OCI-LY3 (cell line): ENCODE results near the gene TFEB.

Experiments used
- H2AFZ ChIP-seq: fragments of 200-600, 300-600 bp; shearing (Covaris generic); 2 replicates; pipeline ENCODE4 v1.6.0; 2014; ENCODE audit warnings: antibody characterized with exemption, low read depth, low read length
- H3K27ac ChIP-seq: fragments of 200-600, 300-600 bp; sonication (generic); 2 replicates; pipeline ENCODE4 v1.5.1; 2014; ENCODE audit warnings: mild to moderate bottlenecking, low read length, moderate library complexity, mixed read lengths
- H3K27me3 ChIP-seq: fragments of 200-600, 300-600 bp; sonication (generic); 2 replicates; pipeline ENCODE4 v1.6.1; 2014; ENCODE audit warnings: low read depth, low read length, mixed read lengths
- H3K36me3 ChIP-seq: fragments of 200-600, 300-600 bp; sonication (generic); replicated peaks from 2 replicates; pipeline ENCODE3; 2014; ENCODE audit warnings: low read depth, low read length, mixed read lengths
- H3K4me1 ChIP-seq: fragments of 300-600, 200-600 bp; sonication (generic); 2 replicates; pipeline ENCODE4 v1.6.1; 2014; ENCODE audit warnings: low read length, mixed read lengths
- H3K4me2 ChIP-seq: fragments of 200-600, 300-600 bp; sonication (generic); 2 replicates; pipeline ENCODE4 v1.6.1; 2014; ENCODE audit warnings: low read length, mixed read lengths
- H3K4me3 ChIP-seq: fragments of 300-600, 200-600 bp; sonication (generic); 2 replicates; pipeline ENCODE4 v1.5.1; 2014; ENCODE audit warnings: antibody characterized with exemption, mild to moderate bottlenecking, low read length, moderate library complexity
- H3K79me2 ChIP-seq: fragments of 300-600, 200-600 bp; shearing (Covaris generic); 2 replicates; pipeline ENCODE4 v1.6.1; 2014; ENCODE audit warnings: mild to moderate bottlenecking, low read length, mixed read lengths
- H3K9ac ChIP-seq: fragments of 300-600, 200-600 bp; shearing (Covaris generic); 2 replicates; pipeline ENCODE4 v1.6.0; 2014; ENCODE audit warnings: mild to moderate bottlenecking, low read length, moderate library complexity
- H3K9me3 ChIP-seq: fragments of 200-600, 300-600 bp; shearing (Covaris generic); 2 replicates; pipeline ENCODE4 v1.6.1; 2014; ENCODE audit warnings: low read length, mixed read lengths; ENCODE audit not compliant: insufficient read depth
- H4K20me1 ChIP-seq: fragments of 200-600, 300-600 bp; sonication (generic); 2 replicates; pipeline ENCODE4 v1.6.1; 2016; ENCODE audit warnings: low read length, mixed read lengths; ENCODE audit not compliant: insufficient read depth
- EZH2phosphoT487 ChIP-seq: fragments of 200-600 bp; shearing (Covaris generic); IDR thresholded peaks from 2 replicates; pipeline ENCODE4 v1.6.1; 2018; ENCODE audit warnings: antibody characterized with exemption, mixed run types, low read depth
- TF ChIP-seq, protein P1 (sequence below): fragments of 200-600, 300-600 bp; sonication (generic); IDR thresholded peaks from 2 replicates; pipeline ENCODE4 v1.5.1; 2014; ENCODE audit warnings: antibody characterized with exemption, low read length, low read depth

Gene TFEB

DNA sequence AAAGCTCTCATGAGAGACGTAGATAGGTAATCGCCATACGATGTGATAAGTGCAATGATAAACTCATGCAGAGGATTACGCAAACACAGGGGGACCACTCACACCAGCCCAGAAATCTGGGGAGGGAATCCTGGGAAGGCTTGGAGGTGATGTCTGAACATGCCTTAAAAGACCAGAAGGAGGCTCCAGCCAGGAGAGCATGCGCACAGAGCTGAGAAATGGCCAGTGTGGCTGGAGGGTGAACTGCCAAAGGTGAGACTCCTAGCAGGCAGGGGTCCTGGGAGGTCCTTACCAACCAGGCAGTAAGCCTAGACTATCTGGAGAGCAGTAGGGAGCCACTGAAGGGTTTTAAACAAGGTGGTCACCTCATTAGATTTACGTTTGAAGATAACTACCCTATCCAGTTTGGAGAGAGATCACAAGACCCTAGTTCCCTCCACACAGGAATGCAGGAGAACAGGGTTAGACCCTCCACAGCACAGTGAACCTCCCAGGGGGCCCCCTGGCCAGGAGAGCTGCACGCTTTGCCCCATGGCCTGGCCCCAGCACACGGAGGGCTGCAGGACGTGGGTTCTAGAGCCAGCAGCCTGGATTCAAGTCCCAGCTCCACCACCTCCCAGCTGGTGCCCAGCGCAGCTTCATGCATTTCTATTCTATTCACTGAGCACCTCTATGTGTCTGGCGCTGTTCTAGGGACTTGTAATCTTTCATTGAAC lies 84.0 kb downstream of the TFEB start:
- H4K20me1 ChIP-seq = no peaks in the 10 kb centered on the region
- no peak overlapping the region for H3K9ac ChIP-seq
- no peak for TF ChIP-seq EZH2phosphoT487
- TF ChIP-seq, protein P1, sequence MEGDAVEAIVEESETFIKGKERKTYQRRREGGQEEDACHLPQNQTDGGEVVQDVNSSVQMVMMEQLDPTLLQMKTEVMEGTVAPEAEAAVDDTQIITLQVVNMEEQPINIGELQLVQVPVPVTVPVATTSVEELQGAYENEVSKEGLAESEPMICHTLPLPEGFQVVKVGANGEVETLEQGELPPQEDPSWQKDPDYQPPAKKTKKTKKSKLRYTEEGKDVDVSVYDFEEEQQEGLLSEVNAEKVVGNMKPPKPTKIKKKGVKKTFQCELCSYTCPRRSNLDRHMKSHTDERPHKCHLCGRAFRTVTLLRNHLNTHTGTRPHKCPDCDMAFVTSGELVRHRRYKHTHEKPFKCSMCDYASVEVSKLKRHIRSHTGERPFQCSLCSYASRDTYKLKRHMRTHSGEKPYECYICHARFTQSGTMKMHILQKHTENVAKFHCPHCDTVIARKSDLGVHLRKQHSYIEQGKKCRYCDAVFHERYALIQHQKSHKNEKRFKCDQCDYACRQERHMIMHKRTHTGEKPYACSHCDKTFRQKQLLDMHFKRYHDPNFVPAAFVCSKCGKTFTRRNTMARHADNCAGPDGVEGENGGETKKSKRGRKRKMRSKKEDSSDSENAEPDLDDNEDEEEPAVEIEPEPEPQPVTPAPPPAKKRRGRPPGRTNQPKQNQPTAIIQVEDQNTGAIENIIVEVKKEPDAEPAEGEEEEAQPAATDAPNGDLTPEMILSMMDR = no peak
- no peak overlapping the region for H3K4me3 ChIP-seq
- H3K27me3 ChIP-seq = peaks cover 23% of the 10 kb centered on the region
- no peaks in the 10 kb centered on the region for H3K9me3 ChIP-seq
- no peak overlapping the region for H3K4me2 ChIP-seq
- no peaks in the 10 kb centered on the region for H3K4me1 ChIP-seq
- no peak overlapping the region for H2AFZ ChIP-seq
- H3K79me2 ChIP-seq = no peaks in the 10 kb centered on the region
- H3K36me3 ChIP-seq = no peaks in the 10 kb centered on the region
- H3K27ac ChIP-seq = no peak overlapping the region

GRCh38 chr6:41650120-41650519 lies 85.3 kb downstream of the TFEB start:
- Histone ChIP-seq H3K36me3 (no peaks in the 10 kb centered on the region), H3K9ac (no peak overlapping the region), H3K4me1 (no peaks in the 10 kb centered on the region), H3K4me3 (no peak overlapping the region), H3K27ac (no peak overlapping the region), H4K20me1 (no peaks in the 10 kb centered on the region), H3K79me2 (no peaks in the 10 kb centered on the region), H3K9me3 (no peaks in the 10 kb centered on the region), H3K27me3 (peaks cover 20% of the 10 kb centered on the region), H3K4me2 (no peak overlapping the region), H2AFZ (no peak overlapping the region)
- TF ChIP-seq, protein P1 = no peak
- no peak for TF ChIP-seq EZH2phosphoT487

DNA sequence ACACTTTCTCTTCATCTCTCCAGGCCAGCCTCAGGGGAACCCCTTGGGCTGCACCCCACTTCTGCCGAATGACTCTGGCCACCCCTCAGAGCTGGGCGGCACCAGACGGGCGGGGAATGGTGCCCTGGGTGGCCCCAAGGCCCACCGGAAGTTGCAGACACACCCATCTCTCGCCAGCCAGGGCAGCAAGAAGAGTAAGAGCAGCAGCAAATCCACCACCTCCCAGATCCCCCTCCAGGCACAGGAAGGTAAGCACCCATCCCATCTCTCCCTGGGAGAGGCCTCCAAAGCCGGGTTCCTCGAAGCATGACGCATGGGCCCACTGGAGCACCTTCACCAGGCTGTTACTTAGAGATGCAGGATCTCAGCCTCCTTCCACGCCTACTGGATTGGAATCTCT lies 85.8 kb downstream of the TFEB start:
- TF ChIP-seq EZH2phosphoT487 = no peak
- TF ChIP-seq, protein P1 = no peak
- peaks cover 15% of the 10 kb centered on the region for H3K27me3 ChIP-seq
- no peak overlapping the region for H2AFZ ChIP-seq
- no peak overlapping the region for H3K4me3 ChIP-seq
- H3K36me3 ChIP-seq = no peaks in the 10 kb centered on the region
- H3K4me1 ChIP-seq = no peaks in the 10 kb centered on the region
- H3K27ac ChIP-seq = no peak overlapping the region
- no peak overlapping the region for H3K4me2 ChIP-seq
- H3K9ac ChIP-seq = no peak overlapping the region
- H4K20me1 ChIP-seq = no peaks in the 10 kb centered on the region
- H3K9me3 ChIP-seq = no peaks in the 10 kb centered on the region
- no peaks in the 10 kb centered on the region for H3K79me2 ChIP-seq

GRCh38 chr6:41648921-41649320 lies 86.5 kb downstream of the TFEB start:
- no peak overlapping the region for H3K4me2 ChIP-seq
- no peaks in the 10 kb centered on the region for H3K9me3 ChIP-seq
- H2AFZ ChIP-seq = no peak overlapping the region
- H3K4me1 ChIP-seq = no peaks in the 10 kb centered on the region
- no peak overlapping the region for H3K9ac ChIP-seq
- no peaks in the 10 kb centered on the region for H3K79me2 ChIP-seq
- no peak overlapping the region for H3K4me3 ChIP-seq
- peaks cover 9% of the 10 kb centered on the region for H3K27me3 ChIP-seq
- H3K27ac ChIP-seq = no peak overlapping the region
- TF ChIP-seq, protein P1 = no peak
- TF ChIP-seq EZH2phosphoT487 = no peak
- no peaks in the 10 kb centered on the region for H4K20me1 ChIP-seq
- H3K36me3 ChIP-seq = no peaks in the 10 kb centered on the region
